HFFc6 (cell line): Measurements from ENCODE around the gene PTGIR. TPM values are rescaled to one million over a fixed set of nuclear protein-coding genes. Genes with fewer than 3 reads are reported as not detected.
A peak's percentile ranks its signal among the peaks of the same experiment; 100 is the strongest.

Source experiments
- DNase-seq: peaks from one replicate; pipeline ENCODE4 v3.0.0-alpha.2; 2018
- H3K27ac Mint-ChIP-seq: 2 replicates; pipeline ENCODE4 v1.8.0; 2020; ENCODE audit warnings: mild to moderate bottlenecking, mixed read lengths
- H3K27me3 Mint-ChIP-seq: 2 replicates; pipeline ENCODE4 v1.8.0; 2021; ENCODE audit warnings: mild to moderate bottlenecking, moderate library complexity, mixed read lengths; ENCODE audit not compliant: insufficient read depth
- H3K36me3 Mint-ChIP-seq: 2 replicates; pipeline ENCODE4 v1.8.0; 2021; ENCODE audit warnings: low read depth, mixed read lengths
- H3K4me1 Mint-ChIP-seq: 2 replicates; pipeline ENCODE4 v1.8.0; 2020; ENCODE audit warnings: low read depth, mixed read lengths
- H3K4me3 Mint-ChIP-seq: 2 replicates; pipeline ENCODE4 v1.8.0; 2020; ENCODE audit warnings: mild to moderate bottlenecking, moderate library complexity, mixed read lengths
- H3K9me3 Mint-ChIP-seq: 2 replicates; pipeline ENCODE4 v1.8.0; 2020; ENCODE audit warnings: mild to moderate bottlenecking, mixed read lengths
- CTCF ChIP-seq: fragments of 200-600 bp; sonication (generic); IDR thresholded peaks from 2 replicates; pipeline ENCODE4 v1.5.0; 2021; ENCODE audit warnings: antibody characterized with exemption, mild to moderate bottlenecking
- total RNA-seq, 6 experiments: library from RNA; stranded (reverse); fragmentation: NEBNext Ultra II Directional; extraction: Animal tissue kit (Norgen Biotek cat#: 25700); gene quantifications; 2 replicates in 1 of 6; 3 replicates in 5 of 6; pipeline ENCODE4 v1.2.3, GENCODE V29; 2021

The PTGIR gene
- total RNA-seq, 6 experiments from 2014 or later = 16.0 to 26.6 (median 17.9) TPM

GRCh38 chr19:46607448-46607841 is 17.4 kb downstream of the PTGIR start:
- no peak for DNase-seq
- TF ChIP-seq CTCF = no peak
- H3K27ac Mint-ChIP-seq = no peak overlapping the region
- H3K4me1 Mint-ChIP-seq = peaks cover 38% of the 10 kb centered on the region
- peaks cover 42% of the 10 kb centered on the region for H3K36me3 Mint-ChIP-seq
- H3K4me3 Mint-ChIP-seq = no peak overlapping the region
- no peaks in the 10 kb centered on the region for H3K9me3 Mint-ChIP-seq
- H3K27me3 Mint-ChIP-seq = peaks cover 3% of the 10 kb centered on the region

DNA sequence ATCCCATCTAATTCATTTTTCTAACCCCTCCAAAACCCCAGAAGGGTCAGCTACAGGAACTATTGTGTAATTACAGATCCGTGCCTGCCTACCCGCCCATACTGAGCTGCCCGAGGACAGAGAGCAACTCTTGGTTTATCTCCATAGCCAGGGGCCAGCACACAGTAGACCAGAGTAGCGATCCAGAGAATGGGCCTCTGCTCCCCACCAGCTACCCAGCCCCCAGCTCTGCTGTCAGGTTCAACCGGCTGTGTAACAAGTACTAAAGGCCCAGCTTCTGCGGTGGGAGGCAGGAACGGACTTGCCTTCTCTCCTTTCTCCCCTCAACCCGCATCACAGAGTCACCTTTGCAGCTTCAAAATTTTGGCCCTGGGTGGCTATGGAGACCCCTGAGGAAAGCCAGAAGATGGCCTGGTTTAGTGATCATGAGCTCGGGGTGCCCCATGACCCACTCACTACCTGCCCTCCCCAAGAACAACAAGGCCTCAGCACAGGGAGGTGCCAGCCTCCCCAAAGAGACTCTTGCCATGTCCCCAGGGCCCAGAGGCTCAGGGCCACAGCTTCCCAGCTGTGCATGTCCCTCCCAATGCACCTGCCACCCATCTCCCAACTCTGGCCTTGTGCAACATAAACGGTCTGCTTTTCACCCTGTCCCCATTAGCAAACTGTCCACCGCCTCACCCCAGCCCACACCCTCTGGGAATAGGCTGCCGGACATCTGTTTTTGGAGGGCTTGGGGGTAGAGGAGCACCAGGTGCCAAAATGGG is 18.0 kb downstream of the PTGIR start:
- Mint-ChIP-seq H3K4me3 (no peak overlapping the region), H3K4me1 (peaks cover 40% of the 10 kb centered on the region), H3K27me3 (peaks cover 3% of the 10 kb centered on the region), H3K9me3 (no peaks in the 10 kb centered on the region), H3K27ac (peak overlapping the region; percentile 13; the same call in 1 of the 2 replicates), H3K36me3 (peaks cover 48% of the 10 kb centered on the region)
- DNase-seq = no peak
- no peak for TF ChIP-seq CTCF

DNA sequence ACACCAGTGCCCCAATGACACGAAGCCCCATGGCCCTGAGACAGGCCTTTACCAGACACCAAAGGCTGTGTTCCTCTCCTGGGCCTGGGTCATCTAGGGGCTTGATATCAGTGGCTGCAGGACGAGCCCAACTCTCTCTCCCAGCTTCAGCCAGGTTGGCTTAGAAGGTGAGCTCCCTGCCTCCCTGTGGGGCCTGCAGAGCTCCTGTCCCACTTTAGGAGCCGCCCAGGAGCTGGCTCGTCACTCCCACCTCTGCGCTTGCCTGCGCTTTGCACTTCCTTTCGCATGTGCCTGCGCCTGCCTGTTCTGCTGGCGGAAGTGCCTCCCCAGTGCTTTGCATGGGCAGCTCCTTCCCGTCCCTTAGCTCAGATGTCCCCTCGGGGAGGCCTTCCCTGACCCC is 18.9 kb downstream of the PTGIR start:
- peaks cover 3% of the 10 kb centered on the region for H3K27me3 Mint-ChIP-seq
- 0 out of 2 replicates have a peak overlapping the region, but pooled peaks have one; percentile 5 for H3K4me3 Mint-ChIP-seq
- H3K9me3 Mint-ChIP-seq = no peaks in the 10 kb centered on the region
- H3K27ac Mint-ChIP-seq = peak overlapping the region; percentile 13; the same call in 1 of the 2 replicates
- peaks cover 32% of the 10 kb centered on the region for H3K4me1 Mint-ChIP-seq
- H3K36me3 Mint-ChIP-seq = peaks cover 47% of the 10 kb centered on the region
- no peak for DNase-seq
- no peak for TF ChIP-seq CTCF

GRCh38 chr19:46605356-46605821 is 19.5 kb downstream of the PTGIR start:
- no peaks in the 10 kb centered on the region for H3K9me3 Mint-ChIP-seq
- no peak for TF ChIP-seq CTCF
- H3K4me1 Mint-ChIP-seq = peaks cover 28% of the 10 kb centered on the region
- peaks cover 42% of the 10 kb centered on the region for H3K36me3 Mint-ChIP-seq
- no peak overlapping the region for H3K27ac Mint-ChIP-seq
- no peak overlapping the region for H3K4me3 Mint-ChIP-seq
- peaks cover 5% of the 10 kb centered on the region for H3K27me3 Mint-ChIP-seq
- no peak for DNase-seq

- H3K36me3 Mint-ChIP-seq = peaks cover 44% of the 10 kb centered on the region
- TF ChIP-seq CTCF = no peak; the same call in 1 of the 2 replicates
- no peaks in the 10 kb centered on the region; the same call in 1 of the 2 replicates for H3K9me3 Mint-ChIP-seq
- peaks cover 3% of the 10 kb centered on the region for H3K27me3 Mint-ChIP-seq
- peaks cover 34% of the 10 kb centered on the region for H3K4me1 Mint-ChIP-seq
- H3K4me3 Mint-ChIP-seq = no peak overlapping the region
- DNase-seq = no peak
- no peak overlapping the region for H3K27ac Mint-ChIP-seq
These were observed 20.0 kb downstream of the PTGIR start for GRCh38 chr19:46604781-46605355.
